Esophagus (tissue), 2 donors: ENCODE measurements around the gene OGFOD3. TPM values are rescaled to one million over a fixed set of nuclear protein-coding genes. Genes with fewer than 3 reads are reported as not detected.
"Not testable (repeated sequence)": the region's sequence is repeated elsewhere in the genome, so short reads cannot be mapped to it uniquely, and the experiment has no call there.

Experiments used
- H3K27ac ChIP-seq, 2 donors: one replicate each; pipeline ENCODE4 v1.5.1; 2013; ENCODE audit warnings: low read depth in 2 of 2, mild to moderate bottlenecking in 2 of 2, inconsistent platforms in 1 of 2, low read length in 1 of 2, moderate library complexity in 1 of 2
- H3K27me3 ChIP-seq, 2 donors: one replicate each; pipeline ENCODE4 v1.6.1; 2013; ENCODE audit warnings: low read length in 2 of 2, control low read depth in 1 of 2, mild to moderate bottlenecking in 1 of 2; ENCODE audit not compliant: insufficient read depth in 2 of 2, control insufficient read depth in 1 of 2
- H3K36me3 ChIP-seq, 2 donors: one replicate each; pipeline ENCODE4 v1.6.1; 2013; ENCODE audit warnings: low read length in 1 of 2; ENCODE audit not compliant: control insufficient read depth in 2 of 2, insufficient read depth in 2 of 2
- H3K4me1 ChIP-seq, 2 donors: one replicate each; pipeline ENCODE4 v1.6.1; 2013; ENCODE audit warnings: low read length in 1 of 2; ENCODE audit not compliant: control insufficient read depth in 2 of 2, insufficient read depth in 2 of 2
- H3K4me3 ChIP-seq, 2 donors: one replicate each; pipeline ENCODE4 v1.5.1; 2013; ENCODE audit warnings: low read length in 2 of 2, mild to moderate bottlenecking in 2 of 2, low read depth in 1 of 2, moderate library complexity in 1 of 2
- H3K9me3 ChIP-seq, 2 donors: one replicate each; pipeline ENCODE4 v1.6.1; 2013; ENCODE audit warnings: mild to moderate bottlenecking in 2 of 2, low read depth in 1 of 2, low read length in 1 of 2, moderate library complexity in 1 of 2; ENCODE audit not compliant: control insufficient read depth in 2 of 2, insufficient read depth in 1 of 2
- WGBS, 2 donors: extraction: QIAGEN DNeasy Blood & Tissue Kit; methylation state at CpG; one replicate each; pipeline ENCODE4 v1.1.7; 2013; 5-methylcytosine and 5-hydroxymethylcytosine counted together
- polyA plus RNA-seq, 2 donors: library from polyadenylated mRNA; stranded (reverse); fragments of 200-250 nt; gene quantifications; one replicate each; pipeline ENCODE4 v1.2.3, GENCODE V29; 2013
- donor health status: healthy with polysubstance abuse.
- donor health status: Bipolar disorder and iron deficiency.

Gene OGFOD3
- polyA plus RNA-seq, 2 donors, result 11.4 to 11.6 TPM

DNA sequence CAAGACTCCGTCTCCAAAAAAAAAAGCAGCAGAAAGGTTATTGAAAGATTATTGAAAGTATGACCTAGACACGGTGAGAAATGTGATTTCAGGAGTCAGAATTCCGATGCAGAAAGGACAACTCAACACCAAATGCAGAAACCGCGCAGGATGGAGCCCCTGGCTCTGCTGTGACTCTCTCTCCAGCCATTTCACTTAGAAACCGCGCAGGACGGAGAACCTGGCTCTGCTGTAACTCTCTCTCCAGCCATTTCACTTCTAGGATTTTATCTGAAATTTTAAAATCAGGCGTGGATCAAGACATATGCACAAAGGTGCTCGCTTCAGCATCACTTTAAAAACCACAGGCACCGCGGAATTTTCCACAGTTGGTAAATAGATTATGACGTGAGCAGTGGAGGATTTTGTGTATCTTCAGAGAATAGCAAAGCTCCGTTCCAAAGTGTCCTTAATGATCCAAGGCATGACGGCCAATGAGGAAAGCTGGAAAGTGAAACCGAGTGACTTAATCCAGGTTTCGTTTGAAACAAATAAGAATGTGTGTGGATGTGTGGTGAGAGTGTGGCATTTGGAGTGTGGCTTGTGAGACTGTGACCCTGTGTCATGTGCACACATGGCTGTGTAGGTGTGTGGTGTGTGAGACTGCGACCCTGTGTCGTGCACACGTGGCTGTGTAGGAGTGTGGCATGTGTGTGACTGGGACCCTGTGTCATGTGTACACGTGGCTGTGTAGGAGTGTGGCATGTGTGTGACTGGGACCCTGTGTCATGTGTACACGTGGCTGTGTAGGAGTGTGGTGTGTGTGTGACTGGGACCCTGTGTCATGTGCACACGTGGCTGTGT, 37.3 kb downstream of the OGFOD3 start:
- H3K27me3 ChIP-seq, result peaks cover 0 to 5% of the 10 kb centered on the region in 2 donors
- WGBS, 2 donors, result 48 to 54% methylated on average over 23 of the region's 23 CpGs
- no peak overlapping the region for H3K4me3 ChIP-seq
- peaks cover 0 to 3% of the 10 kb centered on the region in 2 donors for H3K36me3 ChIP-seq
- H3K4me1 ChIP-seq, result peaks cover 0 to 15% of the 10 kb centered on the region in 2 donors
- no peak overlapping the region for H3K27ac ChIP-seq
- H3K9me3 ChIP-seq, result no peaks in the 10 kb centered on the region

DNA sequence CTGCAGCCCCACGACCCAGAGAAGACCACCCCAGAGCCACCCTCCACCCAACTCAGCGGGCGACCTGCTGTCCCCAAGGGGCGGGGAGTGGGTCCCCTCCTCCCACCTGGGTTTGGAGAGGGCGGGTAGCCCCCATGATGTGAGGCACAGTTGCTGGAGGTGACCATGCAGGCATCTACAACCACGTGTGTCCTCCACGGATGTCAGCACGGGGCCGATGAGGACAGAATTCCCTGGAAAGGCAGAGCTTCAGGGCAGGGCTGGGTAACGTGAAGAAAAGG, 39.7 kb downstream of the OGFOD3 start:
- Histone ChIP-seq H3K27ac (no peak overlapping the region), H3K36me3 (peaks cover 0 to 3% of the 10 kb centered on the region in 2 donors), H3K27me3 (peaks cover 9 to 17% of the 10 kb centered on the region in 2 donors), H3K4me1 (peaks cover 0 to 5% of the 10 kb centered on the region in 2 donors), H3K9me3 (peaks cover 0 to 6% of the 10 kb centered on the region in 2 donors), H3K4me3 (no peak overlapping the region)
- 51 to 69% methylated on average over 10 of the region's 10 CpGs for whole genome bisulfite sequencing, 2 donors

DNA sequence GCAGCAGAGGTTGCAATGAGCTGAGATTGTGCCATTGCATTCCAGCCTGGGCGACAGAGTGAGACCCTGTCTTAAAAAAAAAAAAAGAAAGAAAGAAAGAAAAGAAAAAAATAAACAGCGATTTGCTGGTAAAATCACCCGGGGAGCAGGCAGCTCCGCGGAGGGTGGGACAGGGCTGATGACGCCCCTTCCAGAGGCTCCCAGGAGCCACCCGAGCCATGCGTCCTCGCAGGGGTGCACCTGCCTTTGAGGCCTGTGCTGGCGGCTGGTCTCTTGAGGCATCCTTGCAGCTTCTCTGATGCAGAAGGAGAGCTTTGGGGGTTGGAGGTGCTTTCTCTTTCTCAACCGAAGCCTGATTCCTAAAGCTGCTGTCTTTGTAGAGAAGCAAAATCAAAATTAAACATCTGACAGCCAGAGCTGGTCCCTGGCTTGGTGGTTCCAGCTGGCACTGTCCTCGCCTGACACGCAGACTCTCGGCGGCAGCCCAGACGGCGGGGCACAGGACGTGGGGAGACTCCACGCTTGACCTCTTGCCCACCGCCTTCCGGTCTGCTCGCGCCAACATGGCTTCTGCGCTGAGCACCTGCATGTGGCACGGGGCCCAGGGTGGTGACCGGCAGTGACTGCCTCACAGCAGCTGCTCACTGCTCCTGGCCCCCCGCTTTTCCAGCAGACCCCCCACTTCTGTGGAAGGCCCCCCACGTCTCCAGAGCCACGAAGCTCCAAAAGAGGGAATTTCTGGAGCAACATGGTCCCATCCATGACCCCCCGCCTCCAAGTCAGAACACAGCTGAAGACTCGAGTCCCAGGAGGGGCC, 40.3 kb downstream of the OGFOD3 start:
- no peak overlapping the region for H3K4me3 ChIP-seq

DNA sequence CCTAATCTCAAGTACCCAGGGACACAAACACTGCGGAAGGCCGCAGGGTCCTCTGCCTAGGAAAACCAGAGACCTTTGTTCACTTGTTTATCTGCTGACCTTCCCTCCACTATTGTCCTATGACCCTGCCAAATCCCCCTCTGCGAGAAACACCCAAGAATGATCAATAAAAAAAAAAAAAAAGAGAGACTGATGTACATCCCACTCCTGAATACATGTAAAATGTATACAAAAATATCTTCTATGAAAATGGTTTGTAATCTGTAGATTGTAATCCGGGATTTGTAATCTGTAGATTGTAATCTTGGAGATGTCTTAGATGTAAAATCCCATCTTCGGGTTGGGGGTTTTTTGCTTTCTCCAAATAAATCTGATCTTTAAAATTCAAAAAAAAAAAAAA, 41.1 kb downstream of the OGFOD3 start:
- H3K36me3 ChIP-seq, H3K9me3 ChIP-seq, H3K4me1 ChIP-seq, H3K27ac ChIP-seq, H3K4me3 ChIP-seq: not testable (repeated sequence)
- 60 to 62% methylated on average over 2 to 3 of the region's 5 CpGs for WGBS, 2 donors
- peaks cover 9 to 22% of the 10 kb centered on the region in 2 donors for H3K27me3 ChIP-seq

More for the DNA sequence above, 40.3 kb downstream of the OGFOD3 start:
- Histone ChIP-seq H3K27me3 (peaks cover 9 to 17% of the 10 kb centered on the region in 2 donors), H3K27ac (no peak overlapping the region), H3K9me3 (peaks cover 0 to 6% of the 10 kb centered on the region in 2 donors), H3K4me1 (peaks cover 0 to 5% of the 10 kb centered on the region in 2 donors), H3K36me3 (peaks cover 0 to 3% of the 10 kb centered on the region in 2 donors)
- WGBS, 2 donors, result 72 to 83% methylated on average over 31 of the region's 31 CpGs

DNA sequence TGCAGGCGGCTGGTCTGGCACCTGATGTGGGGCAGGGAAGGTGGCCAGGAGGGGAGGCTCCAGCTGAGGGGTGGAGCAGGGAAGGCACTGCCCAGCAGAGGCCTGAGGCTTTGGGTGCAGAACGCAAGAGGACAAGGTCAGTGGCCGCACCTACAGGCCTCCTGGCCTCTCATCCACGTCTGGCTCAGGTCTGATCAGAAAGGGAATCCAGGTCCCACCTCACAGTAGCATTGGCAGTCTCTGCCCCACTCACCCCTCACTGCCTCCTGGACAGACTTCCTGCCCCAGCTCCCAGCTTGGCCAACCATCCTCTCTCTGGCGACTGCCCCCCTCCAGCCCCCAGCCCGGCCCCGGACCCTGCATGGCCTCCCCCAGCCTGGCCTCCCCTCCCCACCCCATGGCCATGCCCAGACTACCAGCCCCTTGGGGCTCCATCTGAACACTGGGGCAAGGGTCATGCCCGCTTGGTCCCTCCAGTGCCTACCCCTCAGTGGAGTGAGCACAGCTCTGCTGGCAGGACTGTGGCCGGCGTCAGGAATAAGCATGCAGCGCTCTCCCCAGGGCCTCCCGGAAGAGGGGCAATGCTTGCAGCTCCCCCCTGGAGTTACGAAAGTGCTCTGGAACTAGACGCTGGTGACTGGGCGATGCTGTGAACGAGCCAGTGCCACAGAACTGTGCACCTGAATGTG, 42.2 kb downstream of the OGFOD3 start:
- peaks cover 9 to 28% of the 10 kb centered on the region in 2 donors for H3K27me3 ChIP-seq
- peaks cover 0 to 6% of the 10 kb centered on the region in 2 donors for H3K9me3 ChIP-seq
- peaks cover 2 to 3% of the 10 kb centered on the region in 2 donors for H3K4me1 ChIP-seq
- no peaks in the 10 kb centered on the region for H3K36me3 ChIP-seq
- H3K27ac ChIP-seq, result no peak overlapping the region
- H3K4me3 ChIP-seq, result no peak overlapping the region
- WGBS, 2 donors, result 66 to 69% methylated on average over 16 of the region's 16 CpGs

DNA sequence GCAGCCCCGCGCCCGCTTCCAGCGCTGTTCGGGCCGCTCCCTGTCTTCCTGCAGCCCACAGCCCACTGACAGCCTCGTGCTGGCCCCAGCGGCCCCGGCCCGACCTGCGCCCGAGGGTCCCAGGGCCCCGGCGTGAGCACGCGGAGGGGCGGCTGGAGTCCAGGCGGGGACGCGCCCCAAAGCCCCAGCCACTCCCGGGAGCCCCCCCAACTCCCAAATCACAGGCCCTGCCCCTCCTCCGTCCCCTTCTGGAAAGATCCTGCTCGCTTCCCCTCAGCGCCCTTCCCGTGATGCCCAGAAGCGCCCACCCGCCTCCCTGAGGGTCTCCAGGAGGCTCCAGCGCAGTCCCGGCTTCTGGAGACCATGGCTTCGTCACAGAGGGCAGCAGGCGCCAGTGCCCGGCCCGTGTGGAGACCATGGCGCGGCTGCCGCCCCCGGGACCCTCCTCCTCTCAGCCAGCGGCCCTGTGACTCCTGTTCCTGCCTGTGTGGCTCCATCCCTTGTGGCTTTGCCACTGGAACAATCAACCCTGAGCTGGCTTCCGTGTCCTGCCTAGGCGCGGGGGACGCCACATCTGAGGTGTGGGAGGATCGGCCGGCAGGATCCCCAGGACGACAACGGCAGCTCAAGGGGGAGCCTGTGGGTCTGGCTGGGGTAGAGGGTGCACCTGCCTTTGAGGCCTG, 42.9 kb downstream of the OGFOD3 start:
- no peak overlapping the region for H3K4me3 ChIP-seq
- H3K4me1 ChIP-seq, result peaks cover 6 to 7% of the 10 kb centered on the region in 2 donors
- WGBS, 2 donors, result 53 to 60% methylated on average over 35 to 46 of the region's 46 CpGs
- peaks cover 0 to 6% of the 10 kb centered on the region in 2 donors for H3K9me3 ChIP-seq
- H3K27me3 ChIP-seq, result peaks cover 9 to 31% of the 10 kb centered on the region in 2 donors
- H3K36me3 ChIP-seq, result no peaks in the 10 kb centered on the region
- H3K27ac ChIP-seq, result no peak overlapping the region

DNA sequence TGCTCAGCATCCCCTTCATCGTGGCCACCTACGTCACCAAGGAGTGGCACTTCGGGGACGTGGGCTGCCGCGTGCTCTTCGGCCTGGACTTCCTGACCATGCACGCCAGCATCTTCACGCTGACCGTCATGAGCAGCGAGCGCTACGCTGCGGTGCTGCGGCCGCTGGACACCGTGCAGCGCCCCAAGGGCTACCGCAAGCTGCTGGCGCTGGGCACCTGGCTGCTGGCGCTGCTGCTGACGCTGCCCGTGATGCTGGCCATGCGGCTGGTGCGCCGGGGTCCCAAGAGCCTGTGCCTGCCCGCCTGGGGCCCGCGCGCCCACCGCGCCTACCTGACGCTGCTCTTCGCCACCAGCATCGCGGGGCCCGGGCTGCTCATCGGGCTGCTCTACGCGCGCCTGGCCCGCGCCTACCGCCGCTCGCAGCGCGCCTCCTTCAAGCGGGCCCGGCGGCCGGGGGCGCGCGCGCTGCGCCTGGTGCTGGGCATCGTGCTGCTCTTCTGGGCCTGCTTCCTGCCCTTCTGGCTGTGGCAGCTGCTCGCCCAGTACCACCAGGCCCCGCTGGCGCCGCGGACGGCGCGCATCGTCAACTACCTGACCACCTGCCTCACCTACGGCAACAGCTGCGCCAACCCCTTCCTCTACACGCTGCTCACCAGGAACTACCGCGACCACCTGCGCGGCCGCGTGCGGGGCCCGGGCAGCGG, 43.6 kb downstream of the OGFOD3 start:
- WGBS, 2 donors, result 31 to 39% methylated on average over 73 to 79 of the region's 79 CpGs
- Histone ChIP-seq H3K4me3 (no peak overlapping the region), H3K9me3 (peaks cover 0 to 6% of the 10 kb centered on the region in 2 donors), H3K4me1 (peaks cover 9 to 10% of the 10 kb centered on the region in 2 donors), H3K27ac (no peak overlapping the region), H3K27me3 (peaks cover 9 to 35% of the 10 kb centered on the region in 2 donors), H3K36me3 (no peaks in the 10 kb centered on the region)

DNA sequence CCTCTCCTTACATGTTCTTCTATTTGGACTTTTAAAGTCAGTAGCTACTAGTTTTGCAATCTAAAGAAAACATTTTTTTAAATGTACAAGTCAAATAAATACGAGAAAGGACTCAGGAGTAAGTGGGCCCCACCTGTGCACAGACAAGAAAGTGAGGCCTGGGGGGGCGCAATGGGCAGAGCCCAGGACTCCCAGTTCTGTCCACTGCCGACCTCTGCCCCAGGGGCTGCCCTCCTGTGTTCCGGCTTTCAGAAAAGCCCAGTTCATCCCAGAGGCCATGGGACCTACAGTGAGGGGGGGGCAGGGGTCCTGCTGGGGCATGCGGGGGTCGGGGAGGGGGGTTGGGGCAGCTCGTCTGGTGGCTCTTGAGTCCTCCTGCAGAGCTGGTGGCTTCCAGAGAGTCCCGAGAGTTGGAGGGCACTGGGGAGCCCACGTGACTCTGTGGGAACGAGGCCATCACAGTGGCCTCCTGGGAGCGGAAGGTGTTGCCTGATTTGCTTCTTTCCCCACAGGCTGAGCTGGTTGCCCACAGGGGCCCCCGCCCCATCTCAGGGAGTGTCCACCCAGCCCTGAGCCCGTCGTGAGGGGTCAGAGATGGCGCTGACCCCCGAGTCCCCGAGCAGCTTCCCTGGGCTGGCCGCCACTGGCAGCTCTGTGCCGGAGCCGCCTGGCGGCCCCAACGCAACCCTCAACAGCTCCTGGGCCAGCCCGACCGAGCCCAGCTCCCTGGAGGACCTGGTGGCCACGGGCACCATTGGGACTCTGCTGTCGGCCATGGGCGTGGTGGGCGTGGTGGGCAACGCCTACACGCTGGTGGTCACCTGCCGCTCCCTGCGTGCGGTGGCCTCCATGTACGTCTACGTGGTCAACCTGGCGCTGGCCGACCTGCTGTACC, 44.4 kb downstream of the OGFOD3 start:
- Histone ChIP-seq H3K27ac (no peak overlapping the region), H3K4me1 (peaks cover 9 to 10% of the 10 kb centered on the region in 2 donors), H3K4me3 (no peak overlapping the region), H3K27me3 (peaks cover 9 to 35% of the 10 kb centered on the region in 2 donors), H3K36me3 (no peaks in the 10 kb centered on the region), H3K9me3 (peaks cover 0 to 6% of the 10 kb centered on the region in 2 donors)
- WGBS, 2 donors, result 83 to 85% methylated on average over 34 to 37 of the region's 37 CpGs
